Gastrocnemius medialis (tissue), 4 donors: Measurements from ENCODE around the gene SMOC2.

Source experiments
- CTCF ChIP-seq, 5 experiments: fragments of 450-650 bp in 3 of 5; fragments of 200-600 bp in 2 of 5; sonication (generic) in 2 of 5; IDR thresholded peaks in 4 of 5; conservative IDR thresholded peaks in 1 of 5; 1 replicate in 4 of 5; 2 replicates in 1 of 5; pipeline ENCODE4 v1.5.1; 2016 to 2019; ENCODE audit warnings: antibody characterized with exemption in 5 of 5, mild to moderate bottlenecking in 3 of 5, moderate library complexity in 3 of 5
- POLR2A ChIP-seq, 2 donors: fragments of 450-650 bp; IDR thresholded peaks; one replicate each; pipeline ENCODE4 v1.6.1; 2017; ENCODE audit warnings: antibody characterized with exemption in 2 of 2, mild to moderate bottlenecking in 2 of 2, moderate library complexity in 2 of 2

GRCh38 chr6:168663041-168663440 is 222.1 kb downstream of the SMOC2 start:
- TF ChIP-seq POLR2A (IDR thresholded peaks at IDR 0.05), result no peak
- no peak for TF ChIP-seq CTCF (IDR thresholded peaks at IDR 0.05 in 4 of 5, conservative IDR thresholded peaks at IDR 0.05 in 1 of 5)
